Muscle layer of duodenum (tissue), 2 donors: ENCODE measurements around the gene COL4A5.

Experiments
- H3K27ac ChIP-seq: one replicate; pipeline ENCODE4 v1.7.0; 2013; ENCODE audit warnings: mild to moderate bottlenecking, low read length
- H3K27me3 ChIP-seq: one replicate; pipeline ENCODE4 v1.7.0; 2013; ENCODE audit warnings: low read depth, mild to moderate bottlenecking, control low read depth, low read length
- H3K36me3 ChIP-seq, 2 donors: one replicate each; pipeline ENCODE4 v1.7.0; 2013; ENCODE audit warnings: low read length in 2 of 2, control low read depth in 1 of 2, mild to moderate bottlenecking in 1 of 2; ENCODE audit not compliant: insufficient read depth in 2 of 2, control insufficient read depth in 1 of 2
- H3K4me1 ChIP-seq, 2 donors: one replicate each; pipeline ENCODE4 v1.7.0; 2013; ENCODE audit warnings: low read length in 2 of 2, mild to moderate bottlenecking in 2 of 2, control low read depth in 1 of 2, moderate library complexity in 1 of 2; ENCODE audit not compliant: insufficient read depth in 2 of 2, control insufficient read depth in 1 of 2
- H3K4me3 ChIP-seq, 2 donors: one replicate each; pipeline ENCODE4 v1.7.0; 2013; ENCODE audit warnings: low read length in 2 of 2, low read depth in 1 of 2, mild to moderate bottlenecking in 1 of 2
- H3K9me3 ChIP-seq, 2 donors: one replicate each; pipeline ENCODE4 v1.7.0; 2013; ENCODE audit warnings: low read length in 2 of 2, control low read depth in 1 of 2, mild to moderate bottlenecking in 1 of 2; ENCODE audit not compliant: control insufficient read depth in 1 of 2
- donor health status: healthy.

The COL4A5 gene

GRCh38 chrX:108666101-108666500 is 226.5 kb downstream of the COL4A5 start:
- Histone ChIP-seq H3K27ac (no peak overlapping the region), H3K4me1 (no peaks in the 10 kb centered on the region), H3K9me3 (no peaks in the 10 kb centered on the region), H3K27me3 (no peaks in the 10 kb centered on the region), H3K36me3 (no peaks in the 10 kb centered on the region), H3K4me3 (no peak overlapping the region)

GRCh38 chrX:108671526-108671925 is 231.9 kb downstream of the COL4A5 start:
- Histone ChIP-seq H3K27ac (no peak overlapping the region), H3K36me3 (no peaks in the 10 kb centered on the region), H3K4me1 (no peaks in the 10 kb centered on the region), H3K27me3 (no peaks in the 10 kb centered on the region), H3K9me3 (no peaks in the 10 kb centered on the region), H3K4me3 (no peak overlapping the region)

DNA sequence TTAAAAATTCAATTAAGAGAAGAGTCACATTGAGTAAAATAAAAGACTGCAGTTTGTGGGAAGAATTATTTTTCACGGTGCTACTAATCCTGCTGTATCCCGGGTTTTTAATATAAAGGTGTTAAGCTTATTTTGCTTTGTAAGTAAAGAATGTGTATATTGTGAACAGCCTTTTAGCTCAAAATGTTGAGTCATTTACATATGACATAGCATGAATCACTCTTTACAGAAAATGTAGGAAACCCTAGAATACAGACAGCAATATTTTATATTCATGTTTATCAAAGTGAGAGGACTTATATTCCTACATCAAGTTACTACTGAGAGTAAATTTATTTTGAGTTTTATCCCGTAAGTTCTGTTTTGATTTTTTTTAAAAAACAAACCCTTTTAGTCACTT is 257.1 kb downstream of the COL4A5 start:
- Histone ChIP-seq H3K27me3 (no peaks in the 10 kb centered on the region), H3K4me3 (no peak overlapping the region), H3K36me3 (peaks cover 0 to 11% of the 10 kb centered on the region in 2 donors), H3K9me3 (no peaks in the 10 kb centered on the region), H3K4me1 (no peaks in the 10 kb centered on the region), H3K27ac (no peak overlapping the region)

- no peak overlapping the region for H3K4me3 ChIP-seq
- no peaks in the 10 kb centered on the region for H3K4me1 ChIP-seq
- no peaks in the 10 kb centered on the region for H3K9me3 ChIP-seq
- H3K27ac ChIP-seq: no peak overlapping the region
- no peaks in the 10 kb centered on the region for H3K36me3 ChIP-seq
- H3K27me3 ChIP-seq: no peaks in the 10 kb centered on the region
These were observed 259.7 kb downstream of the COL4A5 start for GRCh38 chrX:108699368-108699767.

DNA sequence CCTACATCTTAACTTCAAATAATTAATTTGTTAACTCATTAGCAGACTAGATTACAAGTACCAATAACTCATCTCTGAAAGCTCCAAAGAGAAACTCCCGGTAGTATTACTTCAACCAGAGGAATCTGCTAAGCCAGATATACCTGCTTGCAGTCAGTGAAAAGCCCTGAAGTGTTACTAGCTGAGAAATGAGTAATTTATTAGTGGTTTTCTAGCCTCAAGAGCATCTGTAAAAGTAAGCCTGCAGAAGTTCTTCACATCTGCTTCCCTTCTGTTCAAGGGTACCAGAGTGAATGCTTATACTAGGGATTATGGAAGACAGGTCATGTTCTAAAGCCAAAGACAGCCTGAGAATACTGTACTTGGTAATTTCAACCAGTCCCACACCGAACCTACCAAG is 262.0 kb downstream of the COL4A5 start:
- Histone ChIP-seq H3K36me3 (no peaks in the 10 kb centered on the region), H3K9me3 (no peaks in the 10 kb centered on the region), H3K27ac (no peak overlapping the region), H3K27me3 (no peaks in the 10 kb centered on the region), H3K4me1 (no peaks in the 10 kb centered on the region), H3K4me3 (no peak overlapping the region)

DNA sequence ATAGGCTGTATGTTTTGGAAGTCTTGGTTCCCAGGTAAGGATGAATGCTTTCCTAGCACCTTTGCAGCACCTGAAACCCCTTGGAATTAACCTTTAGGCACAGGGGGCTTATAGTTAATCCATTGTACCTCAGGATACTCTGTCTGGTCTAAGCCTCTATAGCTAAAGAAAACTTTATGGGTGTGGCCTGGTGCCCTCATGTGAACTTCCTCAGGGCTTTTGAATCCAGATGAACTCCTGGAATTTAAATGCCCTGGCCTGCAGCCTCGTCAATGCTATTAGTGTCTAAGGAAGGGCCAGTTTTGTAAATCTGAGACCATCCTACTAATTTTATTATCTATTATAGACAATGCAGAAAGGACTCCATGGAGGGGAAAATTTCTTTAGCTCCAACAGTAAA is 262.9 kb downstream of the COL4A5 start:
- Histone ChIP-seq H3K27ac (no peak overlapping the region), H3K27me3 (no peaks in the 10 kb centered on the region), H3K9me3 (no peaks in the 10 kb centered on the region), H3K36me3 (no peaks in the 10 kb centered on the region), H3K4me3 (no peak overlapping the region), H3K4me1 (no peaks in the 10 kb centered on the region)

DNA sequence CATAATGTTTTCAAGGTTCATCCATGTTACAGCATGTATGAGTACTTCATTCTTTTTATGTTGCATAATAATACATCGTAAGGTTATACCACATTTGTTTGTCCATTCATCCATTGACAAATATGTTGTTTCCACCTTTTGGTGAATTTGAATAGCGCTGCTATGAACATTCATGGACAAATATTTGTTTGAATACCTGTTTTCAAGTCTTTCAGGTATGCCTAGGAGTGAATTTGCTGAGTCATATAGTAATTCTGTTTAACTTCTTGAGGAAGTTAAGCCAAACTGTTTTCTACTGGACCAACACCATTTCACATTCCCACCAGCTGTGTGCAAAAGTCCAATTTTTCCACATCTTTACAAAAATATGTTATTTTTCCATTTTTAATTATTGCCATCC is 265.2 kb downstream of the COL4A5 start:
- Histone ChIP-seq H3K36me3 (no peaks in the 10 kb centered on the region), H3K9me3 (no peaks in the 10 kb centered on the region), H3K27ac (no peak overlapping the region), H3K27me3 (no peaks in the 10 kb centered on the region), H3K4me3 (no peak overlapping the region), H3K4me1 (no peaks in the 10 kb centered on the region)

DNA sequence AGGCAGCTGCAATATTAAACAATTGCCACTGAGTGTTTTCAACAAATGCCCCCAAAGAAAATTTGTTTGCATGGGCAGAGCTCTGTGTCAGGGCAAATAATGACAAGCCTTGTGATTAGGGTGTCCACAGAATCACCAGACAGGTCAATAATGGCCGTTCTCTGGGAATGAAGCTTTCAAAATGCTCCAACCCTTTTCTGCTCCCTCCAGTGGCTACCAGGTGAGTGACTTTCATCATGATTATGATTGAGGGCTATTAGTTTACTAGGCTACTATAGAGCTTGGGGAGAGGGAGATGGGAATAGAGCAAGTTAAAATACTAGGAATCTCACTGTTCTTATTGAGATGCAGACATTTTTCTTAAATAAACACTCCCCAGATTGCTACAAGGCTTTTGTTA is 273.2 kb downstream of the COL4A5 start:
- Histone ChIP-seq H3K9me3 (no peaks in the 10 kb centered on the region), H3K27ac (no peak overlapping the region), H3K36me3 (no peaks in the 10 kb centered on the region), H3K27me3 (no peaks in the 10 kb centered on the region), H3K4me1 (no peaks in the 10 kb centered on the region), H3K4me3 (no peak overlapping the region)

DNA sequence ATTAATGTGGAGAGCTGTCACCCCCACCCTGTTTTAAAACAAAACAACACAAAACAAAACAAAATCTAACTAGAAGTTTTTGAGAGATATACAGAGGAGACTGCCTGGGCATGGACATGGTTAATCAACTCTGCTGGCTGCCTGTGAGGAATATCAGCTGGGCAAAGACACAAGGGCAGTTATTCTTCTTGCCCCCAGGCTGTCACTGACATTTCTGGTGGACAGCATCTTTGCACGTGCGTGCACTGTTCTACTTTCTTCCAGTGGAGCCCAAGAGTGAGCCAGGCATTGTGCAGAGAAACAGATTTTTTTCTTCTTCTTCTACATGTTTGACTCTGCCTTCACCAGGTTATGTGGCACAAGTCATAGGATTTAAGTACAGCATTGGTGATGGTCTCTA is 282.9 kb downstream of the COL4A5 start:
- H3K4me1 ChIP-seq: no peaks in the 10 kb centered on the region
- no peaks in the 10 kb centered on the region for H3K27me3 ChIP-seq
- no peaks in the 10 kb centered on the region for H3K9me3 ChIP-seq
- H3K27ac ChIP-seq: no peak overlapping the region
- H3K36me3 ChIP-seq: no peaks in the 10 kb centered on the region
- H3K4me3 ChIP-seq: no peak overlapping the region

DNA sequence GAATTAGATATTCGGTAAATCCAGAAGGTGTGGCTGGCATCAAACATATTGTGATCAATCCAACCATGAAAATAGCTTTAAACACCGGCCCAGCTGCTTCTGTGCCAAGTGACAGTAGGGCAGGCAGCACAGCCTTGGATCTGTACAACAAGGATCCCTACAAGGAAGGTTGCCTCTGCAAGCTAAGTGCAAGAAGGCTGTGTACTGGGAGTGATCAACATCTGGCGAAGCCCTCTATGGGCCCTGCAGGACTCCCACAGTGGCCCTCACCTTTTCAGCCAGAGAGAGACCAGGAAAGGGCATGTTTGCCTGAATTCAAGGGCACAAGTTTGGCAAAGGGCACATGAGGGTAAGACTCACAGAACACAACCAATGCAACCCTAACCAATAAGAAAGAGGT is 287.1 kb downstream of the COL4A5 start:
- Histone ChIP-seq H3K27ac (no peak overlapping the region), H3K9me3 (no peaks in the 10 kb centered on the region), H3K27me3 (no peaks in the 10 kb centered on the region), H3K4me1 (no peaks in the 10 kb centered on the region), H3K36me3 (no peaks in the 10 kb centered on the region), H3K4me3 (no peak overlapping the region)

DNA sequence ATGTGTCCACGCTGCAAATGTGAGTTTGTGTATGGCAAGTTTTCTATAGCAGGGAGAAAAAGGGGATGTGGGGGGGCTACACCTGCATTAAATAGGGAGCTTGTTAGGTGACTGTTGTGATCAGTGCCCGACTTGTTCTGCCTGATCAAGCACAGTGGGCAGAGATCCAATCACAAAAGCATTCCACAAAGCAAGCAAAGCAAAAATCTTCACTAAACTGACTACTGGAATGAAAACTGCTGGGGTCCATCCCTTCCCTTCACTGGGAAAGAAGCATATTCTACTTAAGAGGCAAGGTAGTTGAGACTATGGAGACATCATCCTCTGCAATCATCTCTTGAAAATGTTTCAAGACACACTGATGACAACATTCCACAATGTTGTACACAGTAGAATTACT is 291.5 kb downstream of the COL4A5 start:
- Histone ChIP-seq H3K4me1 (peaks cover 0 to 11% of the 10 kb centered on the region in 2 donors), H3K4me3 (no peak overlapping the region), H3K27me3 (peaks cover 3% of the 10 kb centered on the region), H3K27ac (no peak overlapping the region), H3K36me3 (no peaks in the 10 kb centered on the region), H3K9me3 (no peaks in the 10 kb centered on the region)

DNA sequence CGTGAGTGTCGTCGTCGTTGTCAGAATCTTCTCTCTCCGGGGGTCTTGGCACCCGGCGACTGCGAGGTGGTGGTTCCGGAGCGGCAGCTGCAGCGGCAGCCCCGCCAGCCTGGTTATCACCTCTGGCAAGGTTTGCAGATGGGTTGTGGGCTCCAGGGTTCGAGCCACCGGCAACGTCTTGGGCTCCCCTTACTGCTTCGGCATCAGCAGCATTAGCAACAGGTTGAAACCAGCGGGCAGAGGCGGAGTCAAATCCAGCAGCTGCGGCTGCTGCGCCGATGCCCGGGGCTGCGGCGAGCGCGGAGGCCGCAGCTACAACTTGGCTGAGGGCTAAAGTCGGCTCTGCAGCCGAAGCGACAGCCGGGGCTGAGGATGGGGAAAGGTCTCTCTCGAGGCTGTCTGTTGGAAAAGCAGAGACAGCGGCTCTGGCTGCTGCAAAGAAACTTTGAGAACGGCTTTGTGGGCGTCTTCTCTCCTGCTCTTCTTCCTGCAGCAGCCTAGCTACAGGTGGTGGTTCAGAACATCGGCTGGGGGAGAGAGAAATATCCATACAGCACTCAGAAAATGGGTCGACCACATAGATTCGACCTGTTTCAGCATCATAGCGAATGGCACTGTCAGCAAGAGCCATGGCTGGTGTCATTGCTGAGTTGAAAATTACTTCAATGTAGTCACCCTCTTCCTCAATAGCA is 293.1 kb downstream of the COL4A5 start:
- Histone ChIP-seq H3K36me3 (no peaks in the 10 kb centered on the region), H3K27me3 (peaks cover 3% of the 10 kb centered on the region), H3K27ac (no peak overlapping the region), H3K4me3 (no peak overlapping the region), H3K4me1 (peaks cover 0 to 23% of the 10 kb centered on the region in 2 donors), H3K9me3 (no peaks in the 10 kb centered on the region)
